SH-SY5Y (cell line): ENCODE measurements around the gene ATG2A.

Experiments
- GATA2 ChIP-seq: IDR thresholded peaks from 2 replicates; pipeline ENCODE4 v1.6.1; 2011; ENCODE audit warnings: mild to moderate bottlenecking, low read depth, low read length
- GATA3 ChIP-seq: IDR thresholded peaks from 2 replicates; pipeline ENCODE4 v1.6.1; 2011; ENCODE audit warnings: low read depth, mild to moderate bottlenecking, low read length, moderate library complexity

- TF ChIP-seq GATA2 = no peak
- TF ChIP-seq GATA3 = no peak
Measured at GRCh38 chr11:64863391-64864060, 53.5 kb downstream of the ATG2A start.
